HFF-Myc (cell line): ENCODE measurements around the gene USP2.

Experiments
- DNase-seq: peaks from one replicate; pipeline ENCODE4 v3.0.0-alpha.2; 2011; ENCODE audit warnings: low read depth; ENCODE audit errors: extremely low read depth
- H3K4me3 ChIP-seq: replicated peaks from 2 replicates; pipeline ENCODE4 v1.5.1; 2011; ENCODE audit warnings: low read depth, mild to moderate bottlenecking, control low read depth, low read length
- CTCF ChIP-seq: IDR thresholded peaks from 2 replicates; pipeline ENCODE4 v1.5.1; 2012; ENCODE audit warnings: mild to moderate bottlenecking, low read depth, low read length, control low read depth; ENCODE audit errors: missing control alignments

Gene USP2

GRCh38 chr11:119338965-119339588 is 42.4 kb downstream of the USP2 start:
- H3K4me3 ChIP-seq: peak overlapping the region; percentile 39; the same call in 1 of the 2 replicates
- DNase-seq: no peak
- TF ChIP-seq CTCF: no peak

- DNase-seq: peak; percentile 67
- H3K4me3 ChIP-seq: peak overlapping the region; percentile 38
- TF ChIP-seq CTCF: peak; percentile 92
Measured at GRCh38 chr11:119338318-119338890, 43.1 kb downstream of the USP2 start.

GRCh38 chr11:119337581-119338317 is 43.7 kb downstream of the USP2 start:
- peak; percentile 29 for DNase-seq
- TF ChIP-seq CTCF: no peak
- peak overlapping the region; percentile 38 for H3K4me3 ChIP-seq

- DNase-seq: no peak
- TF ChIP-seq CTCF: no peak
- peak overlapping the region; percentile 38 for H3K4me3 ChIP-seq
Measured at GRCh38 chr11:119336744-119337469, 44.6 kb downstream of the USP2 start.

GRCh38 chr11:119335655-119336543 is 45.6 kb downstream of the USP2 start:
- TF ChIP-seq CTCF: no peak
- no peak for DNase-seq
- peak overlapping the region; percentile 77 for H3K4me3 ChIP-seq

- no peak for DNase-seq
- peak overlapping the region; percentile 77 for H3K4me3 ChIP-seq
- no peak for TF ChIP-seq CTCF
Measured at GRCh38 chr11:119335091-119335654, 46.3 kb downstream of the USP2 start.
